HepG2 (cell line): ENCODE data around the gene AK3. TPM values are rescaled to one million over a fixed set of nuclear protein-coding genes. Genes with fewer than 3 reads are reported as not detected.

Experiments
- ATAD3A ChIP-seq: sonication (generic); formaldehyde crosslinking; IDR thresholded peaks from 2 replicates; pipeline ENCODE4 v1.4.0; 2020; ENCODE audit warnings: missing genetic modification reagents
- ELF1 ChIP-seq: sonication (generic); formaldehyde crosslinking; IDR thresholded peaks from 2 replicates; pipeline ENCODE4 v1.4.0; 2020; ENCODE audit warnings: missing genetic modification reagents
- HCFC1 ChIP-seq: fragments of 150-350 bp; IDR thresholded peaks from 2 replicates; pipeline ENCODE4 v1.6.1; 2014; ENCODE audit warnings: low read depth, low read length
- HNRNPH1 ChIP-seq: fragments of 200-400 bp; formaldehyde crosslinking; optimal IDR thresholded peaks from 2 replicates; pipeline ENCODE3; 2017; ENCODE audit warnings: mild to moderate bottlenecking, low read depth, low read length
- PCBP2 ChIP-seq: fragments of 200-400 bp; formaldehyde crosslinking; optimal IDR thresholded peaks from 2 replicates; pipeline ENCODE3; 2018; ENCODE audit warnings: low read length, low read depth; ENCODE audit not compliant: poor library complexity, severe bottlenecking
- STAT5B ChIP-seq: sonication (generic); formaldehyde crosslinking; IDR thresholded peaks from 2 replicates; pipeline ENCODE4 v1.4.0; 2020; ENCODE audit warnings: missing genetic modification reagents
- ZIK1 ChIP-seq: sonication (generic); formaldehyde crosslinking; IDR thresholded peaks from 2 replicates; pipeline ENCODE4 v1.5.0; 2020; ENCODE audit warnings: mild to moderate bottlenecking, low read depth, missing genetic modification reagents, borderline replicate concordance
- ZNF225 ChIP-seq: sonication (generic); formaldehyde crosslinking; IDR thresholded peaks from 2 replicates; pipeline ENCODE4 v1.4.0; 2020; ENCODE audit warnings: mild to moderate bottlenecking, missing genetic modification reagents
- ZNF430 ChIP-seq: sonication (generic); formaldehyde crosslinking; IDR thresholded peaks from 2 replicates; pipeline ENCODE4 v1.9.0; 2021; ENCODE audit warnings: mild to moderate bottlenecking, missing genetic modification reagents
- ZNF589 ChIP-seq: sonication (generic); formaldehyde crosslinking; conservative IDR thresholded peaks from 2 replicates; pipeline ENCODE4 v1.8.0; 2022; ENCODE audit warnings: mild to moderate bottlenecking, moderate library complexity, missing genetic modification reagents
- ZNF670 ChIP-seq: sonication (generic); formaldehyde crosslinking; IDR thresholded peaks from 2 replicates; pipeline ENCODE4 v1.8.0; 2022; ENCODE audit warnings: mild to moderate bottlenecking, missing genetic modification reagents, borderline replicate concordance
- ZNF766 ChIP-seq: sonication (generic); formaldehyde crosslinking; IDR thresholded peaks from 2 replicates; pipeline ENCODE4 v1.5.0; 2020; ENCODE audit warnings: missing genetic modification reagents, borderline replicate concordance
- ZNF839 ChIP-seq: sonication (generic); formaldehyde crosslinking; IDR thresholded peaks from 2 replicates; pipeline ENCODE4 v1.4.0; 2020; ENCODE audit warnings: missing genetic modification reagents, mild to moderate bottlenecking, borderline replicate concordance
- polyA plus RNA-seq, 8 experiments: library from polyadenylated mRNA; depleted of rRNA in 3 of 8; stranded (reverse) in 7 of 8; unstranded in 1 of 8; fragments of >200 nt; fragmentation: Illumina TruSeq in 4 of 8; extraction: Trizol in 4 of 8; gene quantifications; 2 replicates each; pipeline versions ENCODE4 v1.2.1 to v1.2.3, GENCODE V29; 2011 to 2016; ENCODE audit warnings: low read depth in 4 of 8, missing spikeins in 1 of 8, mixed read lengths in 1 of 8; ENCODE audit not compliant: insufficient read depth in 1 of 8
- total RNA-seq, 5 experiments: library from RNA; depleted of rRNA; stranded (reverse); fragments of >200 nt; fragmentation: Illumina TruSeq; extraction: Trizol; gene quantifications; 2 replicates each; pipeline ENCODE4 v1.2.3, GENCODE V29; 2016; ENCODE audit warnings: low read depth in 1 of 5
- TF ChIP-seq, protein P1 (sequence below): sonication (generic); formaldehyde crosslinking; IDR thresholded peaks from 2 replicates; pipeline ENCODE4 v1.4.0; 2020; ENCODE audit warnings: mild to moderate bottlenecking, low read depth, missing genetic modification reagents
- TF ChIP-seq, protein P2 (sequence below): IDR thresholded peaks from 2 replicates; pipeline ENCODE4 v1.6.1; 2018; ENCODE audit warnings: missing genetic modification reagents
- TF ChIP-seq, protein P3 (sequence below), 2 experiments: sonication (generic) in 1 of 2; formaldehyde crosslinking in 1 of 2; IDR thresholded peaks; 2 replicates each; pipeline versions ENCODE4 v1.5.1 to v1.6.1; 2011 to 2020; ENCODE audit warnings: borderline replicate concordance in 1 of 2, low read depth in 1 of 2, low read length in 1 of 2, mild to moderate bottlenecking in 1 of 2, missing genetic modification reagents in 1 of 2, moderate library complexity in 1 of 2
- TF ChIP-seq, protein P4 (sequence below): sonication (generic); formaldehyde crosslinking; IDR thresholded peaks from 2 replicates; pipeline ENCODE4 v1.5.1; 2020; ENCODE audit warnings: missing genetic modification reagents, mild to moderate bottlenecking, borderline replicate concordance
- TF ChIP-seq, protein P5 (sequence below): sonication (generic); formaldehyde crosslinking; IDR thresholded peaks from 2 replicates; pipeline ENCODE4 v1.8.0; 2022; ENCODE audit warnings: mild to moderate bottlenecking, missing genetic modification reagents, moderate library complexity

AK3 gene
- total and polyA plus RNA-seq, 2 of the 13 experiments (the other 11 are each of a cell fraction or from before 2014, with no cell fraction given) = 76.8 to 109 TPM

DNA sequence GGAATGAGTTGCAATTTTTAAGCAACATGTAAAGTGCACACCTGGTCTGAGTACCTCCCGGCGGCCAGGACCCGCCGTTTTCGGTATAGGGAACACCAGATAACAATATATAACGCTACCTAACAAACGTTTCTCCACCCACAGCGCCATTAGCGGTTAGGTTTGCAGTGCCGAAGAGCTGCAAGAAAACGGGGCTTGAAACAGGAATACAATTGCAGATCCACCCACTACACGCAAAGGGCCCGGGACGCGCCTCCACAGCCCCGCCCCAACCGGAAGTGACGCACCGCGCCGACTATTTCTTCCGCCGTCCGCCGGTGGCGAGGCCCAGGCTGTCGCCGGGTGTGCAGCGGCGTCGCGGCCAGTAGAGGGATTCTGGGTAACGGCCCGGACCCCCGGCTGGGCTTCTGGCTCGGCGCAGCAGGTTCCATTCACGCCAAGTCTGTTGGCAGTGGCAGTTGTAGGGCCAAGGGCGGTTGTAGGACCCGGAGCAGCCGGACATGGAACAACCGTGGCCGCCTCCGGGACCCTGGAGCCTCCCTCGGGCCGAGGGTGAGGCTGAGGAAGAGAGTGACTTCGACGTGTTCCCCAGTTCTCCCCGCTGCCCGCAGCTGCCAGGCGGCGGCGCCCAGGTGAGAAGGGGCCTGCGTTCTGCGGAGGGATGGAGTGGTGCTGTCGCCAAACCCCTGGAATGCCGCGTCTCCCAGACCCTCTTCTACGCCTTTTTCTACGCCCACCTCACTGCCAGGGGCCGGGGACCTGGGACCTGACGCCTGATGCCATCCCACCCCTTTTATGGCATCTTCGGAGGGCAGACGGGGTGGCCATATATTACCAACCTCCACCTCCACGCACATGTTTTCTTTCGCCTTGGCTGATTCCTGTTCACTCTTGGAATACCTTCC, 61.5 kb downstream of the AK3 start, which contains the start of gene CDC37L1 (continued):
- TF ChIP-seq, protein P1, sequence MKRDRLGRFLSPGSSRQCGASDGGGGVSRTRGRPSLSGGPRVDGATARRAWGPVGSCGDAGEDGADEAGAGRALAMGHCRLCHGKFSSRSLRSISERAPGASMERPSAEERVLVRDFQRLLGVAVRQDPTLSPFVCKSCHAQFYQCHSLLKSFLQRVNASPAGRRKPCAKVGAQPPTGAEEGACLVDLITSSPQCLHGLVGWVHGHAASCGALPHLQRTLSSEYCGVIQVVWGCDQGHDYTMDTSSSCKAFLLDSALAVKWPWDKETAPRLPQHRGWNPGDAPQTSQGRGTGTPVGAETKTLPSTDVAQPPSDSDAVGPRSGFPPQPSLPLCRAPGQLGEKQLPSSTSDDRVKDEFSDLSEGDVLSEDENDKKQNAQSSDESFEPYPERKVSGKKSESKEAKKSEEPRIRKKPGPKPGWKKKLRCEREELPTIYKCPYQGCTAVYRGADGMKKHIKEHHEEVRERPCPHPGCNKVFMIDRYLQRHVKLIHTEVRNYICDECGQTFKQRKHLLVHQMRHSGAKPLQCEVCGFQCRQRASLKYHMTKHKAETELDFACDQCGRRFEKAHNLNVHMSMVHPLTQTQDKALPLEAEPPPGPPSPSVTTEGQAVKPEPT (CRISPR knock-in tag) = no peak
- TF ChIP-seq, protein P2, sequence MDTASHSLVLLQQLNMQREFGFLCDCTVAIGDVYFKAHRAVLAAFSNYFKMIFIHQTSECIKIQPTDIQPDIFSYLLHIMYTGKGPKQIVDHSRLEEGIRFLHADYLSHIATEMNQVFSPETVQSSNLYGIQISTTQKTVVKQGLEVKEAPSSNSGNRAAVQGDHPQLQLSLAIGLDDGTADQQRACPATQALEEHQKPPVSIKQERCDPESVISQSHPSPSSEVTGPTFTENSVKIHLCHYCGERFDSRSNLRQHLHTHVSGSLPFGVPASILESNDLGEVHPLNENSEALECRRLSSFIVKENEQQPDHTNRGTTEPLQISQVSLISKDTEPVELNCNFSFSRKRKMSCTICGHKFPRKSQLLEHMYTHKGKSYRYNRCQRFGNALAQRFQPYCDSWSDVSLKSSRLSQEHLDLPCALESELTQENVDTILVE (CRISPR knock-in tag) = peak; percentile 97
- TF ChIP-seq, protein P3, sequence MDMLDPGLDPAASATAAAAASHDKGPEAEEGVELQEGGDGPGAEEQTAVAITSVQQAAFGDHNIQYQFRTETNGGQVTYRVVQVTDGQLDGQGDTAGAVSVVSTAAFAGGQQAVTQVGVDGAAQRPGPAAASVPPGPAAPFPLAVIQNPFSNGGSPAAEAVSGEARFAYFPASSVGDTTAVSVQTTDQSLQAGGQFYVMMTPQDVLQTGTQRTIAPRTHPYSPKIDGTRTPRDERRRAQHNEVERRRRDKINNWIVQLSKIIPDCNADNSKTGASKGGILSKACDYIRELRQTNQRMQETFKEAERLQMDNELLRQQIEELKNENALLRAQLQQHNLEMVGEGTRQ (IDR thresholded peaks at IDR 0.05; ENCODE audit: low read depth, low read length) = no peak
- TF ChIP-seq, protein P3 (CRISPR knock-in tag; IDR thresholded peaks at IDR 0.05; ENCODE audit: borderline replicate concordance) = no peak
- TF ChIP-seq, protein P4, sequence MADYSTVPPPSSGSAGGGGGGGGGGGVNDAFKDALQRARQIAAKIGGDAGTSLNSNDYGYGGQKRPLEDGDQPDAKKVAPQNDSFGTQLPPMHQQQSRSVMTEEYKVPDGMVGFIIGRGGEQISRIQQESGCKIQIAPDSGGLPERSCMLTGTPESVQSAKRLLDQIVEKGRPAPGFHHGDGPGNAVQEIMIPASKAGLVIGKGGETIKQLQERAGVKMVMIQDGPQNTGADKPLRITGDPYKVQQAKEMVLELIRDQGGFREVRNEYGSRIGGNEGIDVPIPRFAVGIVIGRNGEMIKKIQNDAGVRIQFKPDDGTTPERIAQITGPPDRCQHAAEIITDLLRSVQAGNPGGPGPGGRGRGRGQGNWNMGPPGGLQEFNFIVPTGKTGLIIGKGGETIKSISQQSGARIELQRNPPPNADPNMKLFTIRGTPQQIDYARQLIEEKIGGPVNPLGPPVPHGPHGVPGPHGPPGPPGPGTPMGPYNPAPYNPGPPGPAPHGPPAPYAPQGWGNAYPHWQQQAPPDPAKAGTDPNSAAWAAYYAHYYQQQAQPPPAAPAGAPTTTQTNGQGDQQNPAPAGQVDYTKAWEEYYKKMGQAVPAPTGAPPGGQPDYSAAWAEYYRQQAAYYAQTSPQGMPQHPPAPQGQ = no peak
- no peak for TF ChIP-seq HNRNPH1
- TF ChIP-seq ZNF430 (CRISPR knock-in tag) = peak; percentile 87; the same call in 1 of the 2 replicates
- 0 out of 2 replicates have a peak, but pooled peaks have one; percentile 46 for TF ChIP-seq ZNF589 (CRISPR knock-in tag)
- no peak for TF ChIP-seq PCBP2
- TF ChIP-seq ELF1 (CRISPR knock-in tag) = peak; percentile 85
- peak; percentile 43; the same call in 1 of the 2 replicates for TF ChIP-seq ZNF670 (CRISPR knock-in tag)
- TF ChIP-seq ZNF839 (CRISPR knock-in tag) = peak; percentile 76; the same call in 1 of the 2 replicates
- TF ChIP-seq STAT5B (CRISPR knock-in tag) = no peak
- TF ChIP-seq, protein P5, sequence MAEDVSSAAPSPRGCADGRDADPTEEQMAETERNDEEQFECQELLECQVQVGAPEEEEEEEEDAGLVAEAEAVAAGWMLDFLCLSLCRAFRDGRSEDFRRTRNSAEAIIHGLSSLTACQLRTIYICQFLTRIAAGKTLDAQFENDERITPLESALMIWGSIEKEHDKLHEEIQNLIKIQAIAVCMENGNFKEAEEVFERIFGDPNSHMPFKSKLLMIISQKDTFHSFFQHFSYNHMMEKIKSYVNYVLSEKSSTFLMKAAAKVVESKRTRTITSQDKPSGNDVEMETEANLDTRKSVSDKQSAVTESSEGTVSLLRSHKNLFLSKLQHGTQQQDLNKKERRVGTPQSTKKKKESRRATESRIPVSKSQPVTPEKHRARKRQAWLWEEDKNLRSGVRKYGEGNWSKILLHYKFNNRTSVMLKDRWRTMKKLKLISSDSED (CRISPR knock-in tag) = no peak
- no peak for TF ChIP-seq ATAD3A (CRISPR knock-in tag)
- TF ChIP-seq ZNF766 = peak; percentile 71
- TF ChIP-seq HCFC1 = no peak
- TF ChIP-seq ZIK1 = peak; percentile 38; the same call in 1 of the 2 replicates
- no peak; the same call in 1 of the 2 replicates for TF ChIP-seq ZNF225 (CRISPR knock-in tag)
